NCI-H1417 (cell line): ENCODE data around the gene KCTD4.
A peak's percentile ranks its signal among the peaks of the same experiment; 100 is the strongest.
"Not testable (repeated sequence)": the region's sequence is repeated elsewhere in the genome, so short reads cannot be mapped to it uniquely, and the experiment has no call there.

Experiments
- DNase-seq, 3 experiments: peaks; one replicate each; lab custom pipeline; 2025; lab: John Stamatoyannopoulos, UW

Gene KCTD4

DNA sequence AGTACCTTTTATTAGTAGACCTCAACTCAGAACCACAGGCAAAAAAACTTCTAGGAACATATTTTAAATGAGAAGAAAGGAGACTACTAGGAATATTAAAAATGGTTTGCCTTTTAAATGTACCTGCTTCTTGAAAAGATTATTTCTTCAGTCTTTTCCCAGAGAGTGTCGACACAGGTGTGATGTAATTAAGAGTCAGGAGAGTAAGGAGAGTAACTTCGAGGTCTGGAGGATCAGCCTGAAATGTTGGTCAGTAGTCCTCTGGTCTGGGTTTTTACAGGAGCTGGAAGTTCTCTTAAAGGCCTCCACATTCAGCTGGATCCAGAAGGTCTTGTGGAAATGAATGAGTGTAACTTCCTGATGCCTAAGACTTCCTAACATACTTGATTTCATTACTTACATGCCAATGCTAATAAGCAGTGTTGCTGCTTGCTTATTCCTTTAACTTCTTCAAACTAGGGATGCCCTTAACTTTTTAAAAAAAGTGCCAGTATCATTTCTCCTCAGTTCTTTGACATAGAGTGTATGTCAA lies at the start of gene KCTD4:
TSS of gene KCTD4 (minus strand) at position 345 of the 532 bp plus-strand sequence. CDS start 6,478 bp downstream, outside the sequence.
- no peak for DNase-seq

DNA sequence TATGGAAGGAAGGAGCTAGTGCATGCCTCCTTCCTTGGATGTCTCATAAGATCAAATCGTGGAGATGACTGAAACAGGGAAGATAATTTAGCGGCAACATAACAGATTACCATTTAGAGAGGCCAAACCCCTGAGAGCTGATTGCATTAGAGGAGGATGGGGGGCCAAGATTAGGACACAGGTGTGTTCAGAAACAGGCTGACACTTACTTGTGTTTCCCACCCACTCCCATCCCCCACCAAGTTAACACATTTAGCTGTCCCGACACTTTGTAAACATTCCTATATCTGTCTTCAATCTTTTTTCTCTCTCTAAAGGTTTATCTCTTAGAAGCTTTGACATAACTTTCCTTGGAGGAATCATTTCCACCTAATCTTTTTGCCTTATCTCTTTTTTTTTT lies 48.8 kb upstream of the KCTD4 start:
- DNase-seq: no peak

DNA sequence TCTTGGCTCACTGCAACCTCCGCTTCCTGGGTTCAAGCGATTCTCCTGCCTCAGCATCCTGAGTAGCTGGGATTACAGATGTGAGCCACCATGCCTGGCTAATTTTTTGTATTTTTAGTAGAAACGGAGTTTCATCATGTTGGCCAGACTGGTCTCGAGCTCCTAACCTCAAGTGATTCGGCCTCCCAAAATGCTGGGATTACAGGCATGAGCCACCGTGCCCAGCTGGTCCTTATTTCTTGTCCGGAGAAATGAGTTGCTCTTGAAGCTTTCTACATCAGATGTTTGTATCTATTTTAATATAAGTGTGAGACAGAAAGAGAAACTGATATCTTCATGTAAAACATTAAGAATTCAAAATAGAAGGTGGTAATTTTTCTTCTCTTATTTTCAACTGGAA lies 43.9 kb upstream of the KCTD4 start:
- not testable (repeated sequence) for DNase-seq

DNA sequence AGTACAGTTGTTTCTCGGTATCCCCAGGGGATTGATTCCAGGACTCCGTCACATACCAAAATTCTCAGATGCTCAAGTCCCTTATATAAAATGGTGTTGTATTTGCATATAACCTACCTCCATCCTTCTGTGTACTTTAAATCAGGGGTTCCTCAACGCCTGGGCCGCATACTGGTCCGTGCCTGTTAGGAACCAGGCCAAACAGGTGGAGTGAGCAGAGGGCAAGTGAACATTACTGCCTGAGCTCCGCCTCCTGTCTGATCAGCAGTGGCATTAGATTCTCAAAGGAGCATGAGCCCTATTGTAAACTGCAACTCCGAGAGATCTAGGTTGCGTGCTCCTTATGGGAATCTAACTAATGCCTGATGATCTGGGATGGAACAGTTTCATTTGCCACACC lies 42.2 kb upstream of the KCTD4 start:
- no peak for DNase-seq

DNA sequence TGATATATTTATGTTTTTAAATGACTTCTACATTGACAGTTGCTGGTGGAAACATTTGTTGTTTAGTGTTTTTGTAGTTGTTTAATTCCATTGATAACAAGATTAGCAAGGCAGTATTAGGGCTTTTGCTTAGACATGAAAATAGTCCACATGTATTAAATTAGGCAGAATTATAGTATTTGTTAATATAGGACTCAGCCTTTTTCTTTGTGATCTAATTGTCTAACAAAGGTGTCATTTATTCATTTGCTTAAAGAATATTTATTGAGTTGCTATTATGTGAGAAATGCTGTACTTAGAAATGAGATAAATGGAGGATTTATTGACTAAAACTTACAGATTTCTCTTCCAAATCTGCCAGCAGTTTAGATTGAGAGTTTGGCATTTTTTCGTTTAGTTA lies 41.7 kb upstream of the KCTD4 start:
- no peak for DNase-seq

DNA sequence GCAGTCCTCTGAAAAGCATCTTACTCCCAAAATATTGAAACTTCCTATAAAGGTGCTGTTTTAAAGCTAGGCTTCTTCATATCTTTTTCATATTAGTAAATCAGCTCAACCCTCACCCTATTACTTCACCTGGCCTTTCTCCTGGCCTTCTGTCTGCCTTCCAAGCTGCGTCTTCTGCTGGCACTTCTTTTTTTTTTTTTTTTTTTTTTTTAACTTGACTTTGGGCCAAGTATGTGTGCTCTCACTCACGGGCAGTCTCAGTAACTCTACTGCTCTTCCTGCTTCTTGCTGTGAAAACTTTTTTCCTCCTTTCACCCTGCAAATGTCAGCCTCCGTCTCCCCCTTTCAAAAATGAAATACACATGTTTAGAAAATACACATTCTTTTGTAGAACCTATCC lies 41.2 kb upstream of the KCTD4 start:
- DNase-seq: no peak

DNA sequence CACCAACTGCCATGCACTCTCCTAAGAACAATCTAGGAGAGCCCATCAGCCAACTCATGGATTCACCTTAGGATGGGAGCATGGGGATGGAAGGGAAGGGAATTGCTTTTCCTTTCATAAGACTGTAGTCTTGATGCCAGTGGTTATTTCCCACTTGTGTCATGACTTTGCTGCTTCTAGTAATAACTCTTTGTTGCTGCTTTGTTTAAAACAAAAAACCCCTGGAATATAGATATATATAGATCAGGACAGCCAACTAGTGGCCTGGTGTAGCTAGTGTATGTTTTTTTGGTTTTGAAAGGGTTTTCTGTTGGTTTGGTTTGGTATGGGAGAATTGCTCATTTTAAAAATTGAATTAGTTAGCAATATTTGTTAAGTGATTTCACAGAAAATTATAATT lies 39.3 kb upstream of the KCTD4 start:
- no peak for DNase-seq

DNA sequence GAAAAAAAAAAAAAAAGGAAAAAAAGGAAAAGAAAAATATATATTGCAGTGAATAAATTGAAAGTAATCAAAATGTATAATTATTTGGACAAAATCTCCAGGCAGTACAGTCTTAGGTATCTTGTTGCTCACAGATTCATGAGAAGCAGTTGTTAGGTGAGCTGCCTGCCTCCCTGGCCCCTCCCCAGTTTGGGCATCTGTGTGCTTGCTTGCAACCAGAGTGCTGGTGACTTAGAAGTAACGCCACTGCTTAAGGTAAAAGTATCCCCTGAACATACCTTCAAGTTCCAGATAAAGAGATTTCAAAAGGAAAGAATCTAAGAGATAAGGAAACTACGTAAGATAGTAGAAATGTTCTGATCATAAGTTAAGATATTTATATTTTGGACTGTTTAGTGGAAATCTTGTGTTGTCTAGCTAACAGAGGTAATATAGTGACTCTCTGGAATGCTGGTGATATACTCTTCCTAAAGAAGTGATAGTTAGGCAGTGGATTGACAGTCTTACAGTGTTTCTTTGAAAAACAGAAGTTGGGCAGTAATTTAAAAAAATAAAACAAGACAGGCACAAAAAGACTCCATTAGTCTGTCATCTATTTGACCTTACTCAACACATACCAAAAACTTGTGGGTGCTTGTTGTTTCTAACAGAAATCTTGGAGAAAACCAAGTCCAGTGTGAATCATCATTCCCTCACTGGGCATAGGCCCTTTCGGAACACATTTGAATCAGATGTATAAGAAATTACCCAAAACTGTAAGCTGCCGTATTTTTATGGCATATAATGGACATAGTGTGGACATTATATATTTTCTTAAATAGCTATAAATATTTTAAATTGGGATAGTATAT lies 38.3 kb upstream of the KCTD4 start:
- no peak for DNase-seq

DNA sequence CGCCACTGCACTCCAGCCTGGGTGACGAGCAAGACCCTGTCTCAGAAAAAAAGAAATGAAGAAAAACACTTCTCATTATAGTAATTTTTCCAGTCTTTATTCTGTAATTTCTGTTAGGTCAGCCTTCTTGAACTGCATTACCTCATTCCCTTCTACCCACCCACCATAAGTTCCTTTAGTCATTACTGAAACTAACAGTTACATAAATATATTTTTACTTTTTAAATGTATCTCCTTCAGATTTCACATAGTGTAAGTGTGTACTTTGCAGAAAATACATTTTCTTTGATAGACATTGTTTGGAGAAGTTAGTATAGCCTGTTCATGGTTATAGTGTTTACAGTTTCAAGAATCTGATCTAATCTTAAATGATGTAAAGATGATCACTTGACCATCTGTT lies 31.7 kb upstream of the KCTD4 start:
- DNase-seq: no peak

DNA sequence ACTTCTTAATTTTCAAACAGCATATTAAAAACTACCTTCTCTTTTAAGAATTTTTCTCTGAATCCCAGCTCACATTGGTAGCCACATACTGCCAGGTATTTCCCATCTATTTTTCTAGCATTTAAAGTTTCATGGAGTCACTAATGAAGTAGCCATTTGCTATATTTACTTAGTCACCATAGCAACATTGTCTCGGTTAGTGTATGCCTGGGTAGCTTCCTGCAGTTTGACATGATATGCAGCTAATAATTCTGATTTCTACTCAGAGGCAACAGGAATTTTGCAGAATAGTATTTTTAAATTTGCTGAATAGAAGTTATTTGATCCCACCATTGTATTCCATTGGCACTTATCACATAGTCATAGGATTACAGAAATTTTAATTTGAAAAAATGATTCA lies 30.9 kb upstream of the KCTD4 start:
- peak in 2 of 3 experiments; percentile 17 to 62 for DNase-seq

DNA sequence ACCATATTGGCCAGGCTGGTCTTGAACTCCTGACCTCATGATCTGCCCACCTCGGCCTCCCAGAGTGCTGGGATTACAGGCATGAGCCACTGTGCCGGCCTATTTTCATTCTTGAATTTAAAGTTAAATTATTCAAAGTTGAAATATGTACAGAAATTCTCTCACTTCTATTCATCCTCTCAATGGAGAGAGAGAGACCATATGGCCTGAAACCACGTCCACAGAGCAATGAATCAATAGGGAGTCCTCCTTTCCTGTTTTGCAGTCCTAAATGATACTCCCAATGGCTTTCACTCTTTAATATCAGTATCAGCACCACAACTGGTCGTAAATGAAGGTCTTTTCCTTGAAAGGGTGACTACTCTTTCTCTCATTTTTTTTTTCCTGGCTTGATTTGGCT lies 30.5 kb upstream of the KCTD4 start:
- DNase-seq: no peak

DNA sequence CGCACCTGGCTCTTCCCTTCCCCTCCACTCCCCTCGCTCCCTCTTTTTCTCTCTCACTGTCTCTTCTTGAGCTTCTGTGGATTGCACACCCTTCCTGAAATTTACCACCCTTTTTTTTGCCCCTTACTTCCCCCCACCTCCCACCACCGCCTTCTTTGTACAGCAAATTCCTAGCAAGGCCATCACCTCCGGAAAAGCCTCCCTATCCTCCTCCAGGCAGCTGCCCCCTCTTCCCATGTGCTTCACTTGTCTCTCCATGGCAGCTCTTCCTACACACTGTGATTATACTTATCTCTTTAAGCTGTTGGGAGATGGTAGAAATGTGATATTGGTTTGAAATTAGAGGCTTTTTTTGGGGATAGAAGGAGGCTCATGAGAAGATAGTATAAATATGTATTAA lies 28.3 kb upstream of the KCTD4 start:
- DNase-seq: no peak

DNA sequence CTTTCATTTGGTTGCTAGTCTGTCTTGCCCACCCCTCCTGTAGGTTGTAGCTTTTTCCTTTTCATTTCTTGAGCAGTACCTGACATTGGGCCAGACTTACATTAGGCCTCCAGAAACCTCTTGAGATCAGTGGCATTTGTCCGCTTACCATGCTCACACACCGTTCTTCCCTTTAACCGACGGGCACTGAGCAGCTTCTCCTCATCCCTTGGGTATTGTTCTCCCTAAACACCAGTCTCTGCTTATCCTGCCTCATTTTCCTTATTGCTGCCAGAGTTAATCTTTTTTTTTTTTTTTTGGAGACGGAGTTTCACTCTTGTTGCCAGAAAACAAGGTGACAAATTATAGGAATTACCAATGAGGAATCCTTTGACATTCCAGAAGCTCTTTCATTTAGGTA lies 27.2 kb upstream of the KCTD4 start:
- DNase-seq: no peak

DNA sequence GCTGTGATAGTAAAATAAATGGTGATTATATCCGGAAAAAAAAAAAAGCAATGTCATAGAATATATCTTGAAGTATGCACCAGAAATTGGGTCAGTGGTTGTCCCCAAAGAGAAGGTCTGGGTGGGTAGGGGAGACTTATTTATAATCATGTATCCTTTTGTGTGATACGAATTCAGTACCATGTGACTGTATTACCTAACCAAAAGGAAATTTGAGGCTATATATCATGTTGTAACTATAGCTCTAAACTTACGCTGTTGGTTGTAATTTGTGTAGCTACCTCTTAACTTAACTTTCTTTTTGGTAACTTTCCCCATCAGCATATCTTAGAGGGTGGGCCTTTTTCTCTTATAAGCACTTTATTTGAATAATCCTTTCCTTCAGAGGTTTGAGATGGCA lies 25.2 kb upstream of the KCTD4 start:
- DNase-seq: no peak

DNA sequence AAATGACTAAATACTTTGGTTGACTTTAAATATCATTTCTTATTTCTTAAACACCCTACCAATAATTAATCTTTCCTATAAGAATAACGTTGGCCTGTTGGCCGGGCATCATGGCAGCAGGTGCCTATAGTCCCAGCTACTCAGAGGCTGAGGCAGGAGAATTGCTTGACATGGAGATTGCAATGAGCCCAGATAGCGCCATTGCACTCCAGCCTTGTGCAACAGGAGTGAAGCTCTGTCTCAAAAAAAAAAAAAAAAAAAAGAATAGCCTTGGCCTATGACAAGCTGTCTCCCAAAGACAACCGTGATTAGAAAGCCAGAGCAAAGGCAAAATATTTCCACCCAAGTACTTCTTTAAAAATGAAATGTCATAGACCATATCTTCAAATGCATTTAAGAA lies 24.5 kb upstream of the KCTD4 start:
- DNase-seq: no peak

DNA sequence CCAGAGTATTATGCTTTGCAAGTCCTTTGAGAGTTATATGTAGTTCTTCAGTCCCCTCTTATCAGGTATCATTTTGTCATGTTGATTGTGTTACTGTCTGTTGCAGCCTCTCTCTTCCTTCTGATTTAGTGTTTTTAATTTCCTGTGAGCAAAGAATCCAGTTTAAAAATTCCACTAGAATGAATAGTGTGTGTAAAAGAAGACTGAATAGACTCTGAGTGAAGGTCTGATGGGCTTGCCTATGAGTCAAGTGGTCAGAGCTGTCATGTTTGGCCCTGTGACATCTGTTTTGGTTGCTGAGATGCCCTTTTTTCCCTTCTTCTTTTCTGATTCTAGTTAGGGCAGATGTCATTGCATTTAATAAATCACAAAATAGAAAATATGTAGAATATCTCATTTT lies 23.3 kb upstream of the KCTD4 start:
- DNase-seq: no peak

DNA sequence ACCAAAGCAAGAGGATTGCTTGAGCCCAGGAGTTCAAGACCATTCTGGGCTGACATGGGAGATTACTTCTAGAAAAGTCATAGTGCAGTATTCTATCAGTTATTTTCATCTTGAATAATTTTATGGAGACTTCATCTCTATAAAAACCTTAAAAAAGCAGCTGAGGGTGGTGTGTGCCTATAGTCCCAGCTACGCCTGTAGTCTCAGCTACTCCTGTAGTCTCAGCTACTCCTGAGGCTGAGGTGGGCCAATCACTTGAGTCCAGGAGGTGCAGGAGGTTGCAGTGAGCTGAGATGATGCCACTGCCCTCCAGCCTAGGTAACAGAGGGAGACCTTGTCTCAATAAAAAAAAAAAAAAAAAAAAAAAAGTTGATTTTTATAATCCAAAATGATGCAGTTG lies 22.1 kb upstream of the KCTD4 start:
- DNase-seq: no peak

DNA sequence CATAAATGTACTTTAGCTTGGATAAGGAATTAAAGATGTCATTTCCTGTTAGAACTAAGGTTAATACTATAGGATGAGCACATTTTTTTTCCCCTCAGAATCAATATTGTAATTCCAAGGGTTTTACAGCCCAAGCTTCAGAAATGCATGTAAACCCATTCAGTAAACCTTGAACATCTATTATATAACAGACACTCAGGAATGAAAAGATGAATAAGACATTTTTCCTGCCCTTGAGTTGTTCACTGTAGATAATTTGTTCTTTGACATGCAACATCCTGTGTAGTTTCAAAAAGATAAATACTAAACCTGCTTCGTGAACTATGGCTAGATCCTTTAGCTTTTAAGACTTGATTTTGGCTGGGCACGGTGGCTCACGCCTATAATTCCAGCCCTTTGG lies 21.7 kb upstream of the KCTD4 start:
- no peak for DNase-seq

DNA sequence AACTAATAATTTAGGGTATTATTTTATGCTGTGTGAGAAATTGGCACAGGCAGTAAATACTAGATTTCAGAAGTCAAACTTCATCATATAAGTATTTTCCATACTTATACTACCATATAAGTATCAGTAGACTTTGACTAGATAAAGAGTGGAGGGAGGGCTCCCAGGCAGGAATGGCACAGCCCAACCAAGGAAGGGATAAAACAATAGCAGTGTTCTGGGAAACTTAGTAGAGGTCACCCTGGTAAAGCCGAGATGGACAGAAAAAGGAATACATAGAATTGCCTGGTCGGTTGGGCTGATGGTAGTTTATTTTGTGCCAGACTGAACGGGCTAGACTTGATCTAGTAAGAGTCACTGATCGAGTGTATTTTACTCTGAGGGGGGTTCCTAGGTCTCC lies 19.6 kb upstream of the KCTD4 start:
- no peak for DNase-seq

DNA sequence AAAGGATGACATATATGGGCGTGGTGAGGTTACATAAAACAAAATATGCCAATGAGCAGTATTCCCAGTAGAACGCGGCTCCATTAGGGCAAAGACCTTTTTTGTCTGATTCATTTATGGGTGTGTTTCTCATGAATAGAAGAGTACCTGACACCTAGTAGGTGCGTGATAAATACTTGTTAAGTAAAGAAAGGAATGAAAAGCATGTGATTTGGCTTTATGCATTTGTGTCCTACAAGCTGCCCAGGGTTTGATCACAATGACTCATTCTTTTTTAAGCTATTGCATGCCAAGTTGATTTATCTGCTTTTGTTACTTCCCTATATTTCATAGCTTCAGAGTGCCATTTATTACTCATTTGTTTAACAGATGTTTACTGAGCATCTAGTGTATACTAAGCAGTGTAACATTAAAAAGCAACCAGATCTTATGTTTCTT lies 19.1 kb upstream of the KCTD4 start:
- DNase-seq: no peak

DNA sequence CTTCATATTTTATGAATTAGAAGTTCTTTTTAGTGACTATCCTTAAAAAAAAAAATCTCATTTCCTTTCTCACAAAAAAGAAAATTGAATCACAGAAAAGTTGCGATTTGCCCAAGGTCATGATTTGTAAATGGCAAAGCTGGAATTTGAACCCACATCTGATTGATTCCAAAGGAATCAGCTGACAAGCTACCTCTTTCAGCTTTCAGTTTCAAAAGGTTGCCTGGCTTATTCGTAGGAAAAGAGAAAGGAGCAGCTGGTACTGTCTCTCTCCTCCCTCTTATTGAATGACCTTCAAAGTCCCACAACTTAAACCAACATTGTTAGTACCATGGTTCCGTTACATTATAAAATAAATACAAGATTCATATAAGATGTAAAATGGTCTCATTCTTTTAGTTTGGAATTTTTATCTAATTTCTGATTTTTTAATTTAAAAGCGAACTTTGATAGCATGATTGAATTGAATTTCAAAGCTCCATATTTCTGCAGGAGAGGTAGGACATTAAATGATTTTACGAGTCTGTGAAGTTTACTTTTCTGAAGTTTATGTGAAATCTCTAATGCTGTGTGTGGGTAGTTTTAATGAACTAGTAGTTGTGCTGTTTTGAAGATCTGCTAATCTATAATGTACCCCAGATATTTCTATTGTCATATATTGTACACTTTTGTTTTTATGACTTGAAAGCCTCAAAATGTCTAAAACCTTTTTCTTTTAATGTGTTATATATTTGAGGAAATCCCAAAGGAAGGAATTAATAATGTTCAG lies 18.5 kb upstream of the KCTD4 start:
- DNase-seq: no peak

DNA sequence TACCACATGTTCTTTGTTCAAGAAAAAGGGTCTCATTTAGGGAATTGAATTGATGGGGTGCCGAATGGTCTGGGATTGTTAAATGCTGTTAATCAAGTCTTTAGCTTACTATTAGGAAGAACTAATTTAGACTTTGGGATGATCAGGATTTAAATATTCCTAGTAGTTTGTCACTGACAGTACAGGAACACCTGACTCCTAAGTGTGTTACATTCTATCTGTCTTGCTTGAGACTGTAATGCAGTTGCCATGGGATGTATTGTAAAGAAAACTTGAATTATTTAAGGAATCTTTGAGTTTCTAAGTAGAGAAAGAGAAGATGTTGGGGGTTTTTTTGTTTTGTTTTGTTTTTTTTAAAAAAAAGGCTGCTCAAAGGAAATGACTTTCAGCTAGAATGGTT lies 17.8 kb upstream of the KCTD4 start:
- no peak for DNase-seq

DNA sequence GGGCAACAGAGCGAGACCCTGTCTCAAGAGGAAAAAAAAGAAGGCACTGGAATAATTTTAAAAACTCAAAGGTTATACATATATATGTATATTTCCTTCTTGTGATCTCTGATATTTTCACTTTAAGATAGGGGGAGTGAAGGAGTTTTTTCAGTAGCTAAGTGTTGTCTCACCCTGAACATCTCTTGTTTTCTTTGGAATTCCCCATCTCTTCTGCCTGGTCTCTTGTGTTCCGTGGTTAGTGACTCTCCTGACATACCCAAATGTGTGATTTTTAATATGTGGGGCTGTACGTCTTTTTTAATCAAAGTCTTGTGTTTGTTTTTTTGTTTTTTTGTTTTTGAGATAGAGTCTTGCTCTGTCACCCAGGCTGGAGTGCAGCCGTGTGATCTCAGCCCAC lies 15.3 kb upstream of the KCTD4 start:
- DNase-seq: no peak
